Adrenal gland (tissue), 12 donors: ENCODE data around the gene MBD3L4. TPM values are rescaled to one million over a fixed set of nuclear protein-coding genes. Genes with fewer than 3 reads are reported as not detected.

Experiments used
- DNase-seq, 7 donors: peaks; one replicate each; pipeline ENCODE4 v3.0.0-alpha.2; 2019 to 2020
- H3K27ac ChIP-seq, 5 donors: fragments of 200-600 bp; sonication (generic) in 4 of 5; 1 replicate in 3 of 5; 2 replicates in 2 of 5; pipeline versions ENCODE4 v1.5.1 to v1.8.0; 2016 to 2020; ENCODE audit warnings: mild to moderate bottlenecking in 1 of 5
- H3K27me3 ChIP-seq: fragments of 200-600 bp; 2 replicates; pipeline ENCODE4 v1.8.0; 2021
- H3K36me3 ChIP-seq, 2 donors: fragments of 200-600 bp; replicated peaks in 1 of 2; 1 replicate in 1 of 2; 2 replicates in 1 of 2; pipeline versions ENCODE4 v1.5.1 to v1.8.0; 2018 to 2022
- H3K4me1 ChIP-seq, 2 donors: fragments of 200-600 bp; replicated peaks in 1 of 2; 1 replicate in 1 of 2; 2 replicates in 1 of 2; pipeline versions ENCODE4 v1.5.1 to v1.8.0; 2018 to 2021
- H3K4me3 ChIP-seq, 4 donors: fragments of 200-600 bp; sonication (generic) in 3 of 4; one replicate each; pipeline ENCODE4 v1.5.1; 2016 to 2018
- H3K9me3 ChIP-seq, 3 donors: fragments of 200-600 bp; sonication (generic) in 1 of 3; replicated peaks in 1 of 3; 1 replicate in 2 of 3; 2 replicates in 1 of 3; pipeline versions ENCODE4 v1.5.1 to v1.8.0; 2016 to 2021
- POLR2A ChIP-seq, 2 donors: fragments of 450-650 bp; IDR thresholded peaks; one replicate each; pipeline ENCODE4 v1.6.1; 2017; ENCODE audit warnings: antibody characterized with exemption in 2 of 2, mild to moderate bottlenecking in 2 of 2, moderate library complexity in 1 of 2
- WGBS, 4 donors: extraction: QIAGEN DNeasy Blood & Tissue Kit in 2 of 4; methylation state at CpG; one replicate each; pipeline versions ENCODE4 v1.1.5 to v1.1.7; 2013 to 2017; 5-methylcytosine and 5-hydroxymethylcytosine counted together
- intact Hi-C, 2 donors: fragments of 100-400 bp; cut with DNase I; formaldehyde crosslinking; loops; one replicate each; pipeline versions ENCODE4 v1.14.1 to v1.15.0; 2022 to 2023
- polyA plus RNA-seq, 3 donors: library from polyadenylated mRNA; stranded (reverse); fragments of 200-250 nt in 2 of 3; fragments of 350-450 nt in 1 of 3; fragmentation: Illumina TruSeq in 1 of 3; extraction: RNeasy Lipid Tissue Mini Kit (QIAGEN cat#74804) in 1 of 3; gene quantifications; one replicate each; pipeline ENCODE4 v1.2.3, GENCODE V29; 2013 to 2014
- total RNA-seq, 9 donors: library from RNA; depleted of rRNA in 4 of 9; stranded (reverse); fragments of >200 nt in 4 of 9; fragments of 120-200 nt in 1 of 9; fragmentation: NEBNext Ultra II Directional in 1 of 9; extraction: Animal tissue kit (Norgen Biotek cat#: 25700) in 1 of 9; gene quantifications; one replicate each; pipeline versions ENCODE4 v1.1.0 to v1.2.4, GENCODE V29; 2013 to 2023
- TF ChIP-seq, protein P1 (sequence below), 6 experiments: fragments of 450-650 bp in 4 of 6; fragments of 200-600 bp in 2 of 6; sonication (generic) in 1 of 6; IDR thresholded peaks; 1 replicate in 5 of 6; 2 replicates in 1 of 6; pipeline versions ENCODE4 v1.5.1 to v1.8.0; 2016 to 2021; ENCODE audit warnings: antibody characterized with exemption in 6 of 6, mild to moderate bottlenecking in 2 of 6, moderate library complexity in 1 of 6
- donor health status: healthy with polysubstance abuse.
- donor health status: Bipolar disorder and iron deficiency.
- donor health status: DM: yes; HTN: yes; CAD: no.
- donor health status: DM: no; HTN: no; CAD: no.
- donor health status: DM: no; HTN: no; CAD: no.
- donor health status: DM: yes; HTN: yes; CAD: no.

The MBD3L4 gene
- total and polyA plus RNA-seq, 12 donors = not detected

DNA sequence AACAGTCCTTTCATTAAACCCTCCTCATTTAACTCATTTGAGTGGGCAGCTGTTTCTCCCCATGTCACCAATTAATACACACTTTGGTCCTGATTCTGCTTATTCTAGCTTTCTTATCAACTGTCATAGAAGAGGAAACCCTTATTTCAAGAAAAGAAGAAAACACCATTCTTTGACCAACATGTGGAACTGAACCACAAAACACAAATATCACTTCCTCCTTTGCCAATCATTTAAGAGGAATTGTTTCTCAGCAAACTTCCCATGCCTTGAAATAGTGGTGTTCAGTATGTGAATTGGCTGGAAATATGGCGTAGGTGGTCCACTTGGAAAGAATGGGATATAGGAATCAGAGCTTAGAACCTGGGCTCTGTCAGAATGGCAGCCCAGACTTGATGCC lies 39.2 kb downstream of the MBD3L4 start:
- Histone ChIP-seq H3K36me3 (no peaks in the 10 kb centered on the region), H3K4me3 (no peak overlapping the region), H3K27me3 (no peaks in the 10 kb centered on the region), H3K9me3 (no peaks in the 10 kb centered on the region), H3K4me1 (no peaks in the 10 kb centered on the region), H3K27ac (no peak overlapping the region)
- DNase-seq = no peak
- 44 to 74% (median 55%) methylated on average over 1 of the region's 1 CpG for WGBS, 4 donors
- no peak for TF ChIP-seq POLR2A (IDR thresholded peaks at IDR 0.05)
- TF ChIP-seq, protein P1, sequence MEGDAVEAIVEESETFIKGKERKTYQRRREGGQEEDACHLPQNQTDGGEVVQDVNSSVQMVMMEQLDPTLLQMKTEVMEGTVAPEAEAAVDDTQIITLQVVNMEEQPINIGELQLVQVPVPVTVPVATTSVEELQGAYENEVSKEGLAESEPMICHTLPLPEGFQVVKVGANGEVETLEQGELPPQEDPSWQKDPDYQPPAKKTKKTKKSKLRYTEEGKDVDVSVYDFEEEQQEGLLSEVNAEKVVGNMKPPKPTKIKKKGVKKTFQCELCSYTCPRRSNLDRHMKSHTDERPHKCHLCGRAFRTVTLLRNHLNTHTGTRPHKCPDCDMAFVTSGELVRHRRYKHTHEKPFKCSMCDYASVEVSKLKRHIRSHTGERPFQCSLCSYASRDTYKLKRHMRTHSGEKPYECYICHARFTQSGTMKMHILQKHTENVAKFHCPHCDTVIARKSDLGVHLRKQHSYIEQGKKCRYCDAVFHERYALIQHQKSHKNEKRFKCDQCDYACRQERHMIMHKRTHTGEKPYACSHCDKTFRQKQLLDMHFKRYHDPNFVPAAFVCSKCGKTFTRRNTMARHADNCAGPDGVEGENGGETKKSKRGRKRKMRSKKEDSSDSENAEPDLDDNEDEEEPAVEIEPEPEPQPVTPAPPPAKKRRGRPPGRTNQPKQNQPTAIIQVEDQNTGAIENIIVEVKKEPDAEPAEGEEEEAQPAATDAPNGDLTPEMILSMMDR (IDR thresholded peaks at IDR 0.05) = no peak
- intact Hi-C loops = no loop called here

DNA sequence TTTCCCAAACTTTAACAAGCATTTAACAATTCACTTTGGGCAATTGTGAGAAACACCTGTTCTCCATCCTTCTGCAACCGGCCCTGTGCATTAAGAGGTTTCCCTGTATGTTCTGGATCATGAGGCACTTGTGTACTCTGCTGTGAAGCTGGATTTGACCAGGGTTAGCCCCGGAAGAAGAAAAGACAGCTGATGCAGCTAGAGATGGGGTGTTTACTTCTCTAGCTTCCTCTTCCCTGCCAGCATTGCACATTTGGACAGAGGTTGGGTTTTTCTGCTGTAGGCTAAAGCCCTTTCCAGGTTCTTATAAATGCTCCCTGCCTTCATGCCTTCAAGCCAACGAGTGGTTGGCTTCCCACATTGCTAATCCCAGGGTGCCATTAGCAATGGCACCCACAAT lies 39.6 kb downstream of the MBD3L4 start:
- no peaks in the 10 kb centered on the region for H3K4me1 ChIP-seq
- no peaks in the 10 kb centered on the region for H3K9me3 ChIP-seq
- no peaks in the 10 kb centered on the region for H3K27me3 ChIP-seq
- peak overlapping the region in 1 of 5 donors; percentile 63 for H3K27ac ChIP-seq
- no peak overlapping the region for H3K4me3 ChIP-seq
- no peak for DNase-seq
- intact Hi-C loops = no loop called here
- TF ChIP-seq, protein P1 (IDR thresholded peaks at IDR 0.05) = no peak
- TF ChIP-seq POLR2A (IDR thresholded peaks at IDR 0.05) = no peak
- WGBS, 4 donors = 38 to 62% (median 56%) methylated on average over 3 of the region's 3 CpGs
- H3K36me3 ChIP-seq = no peaks in the 10 kb centered on the region

DNA sequence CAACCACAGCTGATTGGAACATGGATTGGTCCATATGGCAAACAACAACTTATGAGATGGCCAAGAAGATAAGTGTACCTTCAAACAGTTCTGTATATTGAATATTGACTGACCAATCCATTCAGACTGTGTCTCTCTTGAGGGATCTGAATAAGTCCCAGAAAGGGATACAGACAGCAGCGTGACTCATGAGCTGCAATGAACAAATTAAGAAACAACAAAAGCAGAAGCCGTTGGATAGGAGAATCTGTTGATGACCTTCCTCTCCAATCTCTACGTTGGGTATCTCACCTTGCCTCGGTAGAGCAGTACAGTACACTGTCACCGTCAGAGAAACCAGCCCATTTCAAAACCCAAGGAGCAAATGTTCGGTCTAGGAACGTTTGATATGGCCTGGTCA lies 40.0 kb downstream of the MBD3L4 start:
- no peaks in the 10 kb centered on the region for H3K27me3 ChIP-seq
- H3K36me3 ChIP-seq = no peaks in the 10 kb centered on the region
- TF ChIP-seq POLR2A (IDR thresholded peaks at IDR 0.05) = no peak
- TF ChIP-seq, protein P1 (IDR thresholded peaks at IDR 0.05) = no peak
- no peaks in the 10 kb centered on the region for H3K9me3 ChIP-seq
- intact Hi-C loops = no loop called here
- H3K4me3 ChIP-seq = no peak overlapping the region
- no peak for DNase-seq
- no peaks in the 10 kb centered on the region for H3K4me1 ChIP-seq
- peak overlapping the region in 1 of 5 donors; percentile 63 for H3K27ac ChIP-seq
- WGBS, 4 donors = 54 to 66% (median 59%) methylated on average over 7 of the region's 7 CpGs

DNA sequence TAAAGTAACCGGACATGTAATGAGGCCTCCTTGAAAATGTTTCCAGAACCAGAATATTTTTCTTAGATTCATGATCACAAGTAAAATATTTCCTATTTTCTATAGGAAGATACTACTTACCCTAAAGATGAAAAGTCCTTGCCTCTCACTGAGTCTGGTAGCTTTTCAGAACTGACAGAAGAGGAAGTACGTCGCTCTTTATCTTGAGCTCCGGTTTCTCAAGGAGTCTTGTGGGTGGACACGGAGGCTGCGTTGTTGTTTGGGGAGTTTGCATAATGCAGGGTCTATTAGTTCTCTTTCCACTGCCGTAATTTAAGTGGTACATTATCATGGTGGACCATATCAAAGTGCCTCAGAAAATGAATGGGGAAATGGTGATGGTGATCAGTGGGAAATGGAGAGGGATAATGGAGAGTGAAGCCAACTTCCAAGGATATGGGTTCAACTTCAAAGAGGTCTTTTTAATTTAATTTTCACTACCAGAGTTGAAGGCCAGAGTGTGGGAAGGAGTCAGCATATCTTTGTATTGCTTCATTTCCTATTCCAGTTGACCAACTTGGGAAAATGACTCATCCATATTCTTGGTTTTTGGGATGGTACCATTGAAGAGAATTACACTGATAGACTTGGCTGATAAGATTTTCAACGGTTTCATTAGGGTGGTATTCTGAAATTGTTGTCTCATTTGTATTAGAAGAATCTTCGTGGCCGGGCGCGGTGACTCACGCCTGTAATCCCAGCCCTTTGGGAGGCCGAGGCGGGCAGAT lies 42.1 kb downstream of the MBD3L4 start:
- H3K36me3 ChIP-seq = no peaks in the 10 kb centered on the region
- peak overlapping the region in 1 of 5 donors; percentile 29 for H3K27ac ChIP-seq
- no peaks in the 10 kb centered on the region for H3K4me1 ChIP-seq
- WGBS, 4 donors = 70 to 80% (median 76%) methylated on average over 15 of the region's 15 CpGs
- peak in 1 of 7 donors; percentile 7 for DNase-seq
- no peaks in the 10 kb centered on the region for H3K9me3 ChIP-seq
- no peaks in the 10 kb centered on the region for H3K27me3 ChIP-seq
- no peak for TF ChIP-seq POLR2A (IDR thresholded peaks at IDR 0.05)
- TF ChIP-seq, protein P1 (IDR thresholded peaks at IDR 0.05) = no peak
- no peak overlapping the region for H3K4me3 ChIP-seq
- intact Hi-C loops = no loop called here
